DOHH2 (cell line): ENCODE measurements around the gene TPBGL.

Experiments
- CTCF ChIP-seq: fragments of 200-600 bp; sonication (generic); IDR thresholded peaks from one replicate; pipeline ENCODE4 v1.5.1; 2014; ENCODE audit warnings: antibody characterized with exemption, mild to moderate bottlenecking, low read depth, low read length; ENCODE audit not compliant: poor library complexity, severe bottlenecking
- EZH2phosphoT487 ChIP-seq: fragments of 200-600 bp; sonication (generic); IDR thresholded peaks from 2 replicates; pipeline ENCODE4 v1.6.1; 2017; ENCODE audit warnings: borderline replicate concordance, mild to moderate bottlenecking, antibody characterized with exemption, low read length, moderate library complexity, mixed read lengths

GRCh38 chr11:75245356-75246005 is 4.9 kb downstream of the TPBGL start:
- TF ChIP-seq CTCF: no peak
- no peak for TF ChIP-seq EZH2phosphoT487
